GM19328 (cell line): Measurements from ENCODE around the gene FAM216B.

ENCODE experiments used
- ATAC-seq: cut with Tn5 transposase; IDR thresholded peaks from one replicate; pipeline ENCODE4 v1.9.1; 2021; ENCODE audit warnings: mild to moderate bottlenecking, moderate library complexity; ENCODE audit not compliant: unreplicated experiment

Gene FAM216B

DNA sequence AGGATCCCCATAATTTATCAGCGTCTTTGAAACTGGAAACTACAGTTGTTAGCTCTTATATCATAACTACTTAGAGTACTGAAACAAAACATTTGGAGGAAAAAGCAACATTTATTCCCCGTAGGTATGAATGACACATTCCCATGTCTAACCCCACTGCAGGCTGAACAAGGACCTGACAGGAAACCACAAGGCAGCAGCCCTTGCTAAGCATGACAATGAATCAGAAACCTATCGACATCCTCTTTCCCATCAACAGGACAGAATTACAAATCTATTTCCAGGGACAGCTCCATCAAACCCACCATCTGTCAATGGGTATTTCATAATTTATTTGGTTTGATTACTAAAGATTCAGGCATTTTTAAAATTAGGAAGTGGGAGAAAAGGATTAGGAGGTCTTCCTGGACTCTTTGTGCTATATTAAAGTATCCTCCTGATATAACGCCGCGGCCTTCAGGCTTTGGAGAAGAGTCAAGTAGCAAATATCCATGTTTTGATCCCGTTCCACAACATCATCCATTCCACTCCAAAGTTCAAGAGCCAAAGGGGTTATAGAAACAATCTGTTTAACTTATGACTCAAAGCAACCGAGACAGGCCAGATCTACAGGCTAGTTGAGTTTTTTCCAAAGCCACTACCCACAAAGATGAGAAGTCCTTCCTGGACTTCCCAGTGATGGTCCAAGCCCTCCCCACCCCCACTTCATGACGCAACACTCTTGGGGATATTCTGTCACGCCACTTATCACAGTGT is 51.1 kb downstream of the FAM216B start:
- no peak for ATAC-seq

DNA sequence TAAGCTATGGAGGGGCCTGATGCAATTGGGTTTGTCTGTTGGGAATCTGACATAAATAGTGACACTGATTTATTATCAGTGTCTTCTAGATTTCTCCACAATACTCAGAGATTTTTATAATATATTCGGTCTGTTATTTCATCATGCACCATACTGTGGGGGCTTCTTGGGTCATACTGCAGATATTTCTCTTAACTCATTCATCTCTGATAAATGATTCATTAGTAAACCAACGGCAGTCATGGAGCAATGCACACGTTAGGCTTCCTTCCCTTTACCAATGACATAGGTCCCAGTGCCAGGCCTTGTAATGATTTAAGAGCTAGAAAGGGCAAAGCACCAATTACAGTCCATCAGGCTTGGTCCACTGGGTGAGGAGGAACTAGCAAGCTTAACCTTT is 53.6 kb downstream of the FAM216B start:
- ATAC-seq = no peak

DNA sequence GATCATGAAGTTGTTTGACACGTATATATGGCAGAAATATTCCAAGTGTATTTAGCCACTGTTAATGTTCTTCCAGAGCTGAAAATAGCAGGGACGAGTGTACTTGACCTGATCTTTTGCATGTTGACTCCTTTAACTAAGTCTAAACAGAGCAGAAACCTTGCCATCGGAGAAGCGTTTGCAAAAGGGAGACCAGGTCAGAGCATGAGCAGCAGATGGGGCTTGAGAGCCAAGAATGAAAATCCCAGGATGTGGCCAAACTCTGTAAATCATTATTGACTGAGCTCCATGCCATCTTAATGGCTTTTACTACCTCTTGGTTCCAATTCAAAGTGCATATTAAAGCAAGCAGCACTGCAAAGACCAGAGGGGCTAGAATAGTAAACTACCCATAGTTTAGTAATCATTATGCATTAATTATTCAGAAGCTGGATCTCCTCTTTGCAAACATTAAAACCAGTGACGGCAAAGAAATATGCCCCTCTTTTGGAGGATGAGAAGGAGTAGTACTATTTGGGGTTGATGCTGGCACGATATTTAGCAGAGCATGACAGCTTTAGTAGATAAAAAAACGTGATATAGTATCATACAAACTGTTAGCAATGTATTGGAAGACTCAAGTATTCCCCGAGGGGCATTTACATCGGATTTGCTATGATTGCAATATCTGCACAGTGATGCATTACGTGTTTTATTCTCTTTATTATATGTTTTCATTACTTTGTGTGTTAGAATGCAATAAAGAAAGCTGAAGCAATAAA is 55.7 kb downstream of the FAM216B start:
- ATAC-seq = no peak
